ENCODE results near the gene TMEM132C. TPM values are rescaled to one million over a fixed set of nuclear protein-coding genes. Genes with fewer than 3 reads are reported as not detected.

TMEM132C gene
- total RNA-seq, 6 experiments from 2014 or later = 0.04 to 0.19 (median 0.06) TPM; not detected in 3

GRCh38 chr12:128729628-128730121, 462.7 kb downstream of the TMEM132C start:
- no peak for DNase-seq
- no peak for ATAC-seq
- Histone ChIP-seq H3K9me3 (no peaks in the 10 kb centered on the region), H3K27ac (no peak overlapping the region), H3K4me3 (no peak overlapping the region), H3K27me3 (no peaks in the 10 kb centered on the region), H3K36me3 (no peaks in the 10 kb centered on the region), H3K4me1 (no peaks in the 10 kb centered on the region)
- intact Hi-C loops (cut with DNase I) = no loop called here
- no peak for TF ChIP-seq CTCF (IDR thresholded peaks at IDR 0.05)
- TF ChIP-seq POLR2A (IDR thresholded peaks at IDR 0.05) = no peak
- 17% methylated on average over 4 of the region's 8 CpGs for WGBS (ENCODE audit: insufficient coverage, low coverage, low lambda C conversion rate, missing lambda C conversion rate)

GRCh38 chr12:128734371-128734770, 467.4 kb downstream of the TMEM132C start:
- no peak for DNase-seq
- Histone ChIP-seq H3K4me1 (no peaks in the 10 kb centered on the region), H3K9me3 (no peaks in the 10 kb centered on the region), H3K36me3 (no peaks in the 10 kb centered on the region), H3K4me3 (no peak overlapping the region), H3K27ac (no peak overlapping the region), H3K27me3 (no peaks in the 10 kb centered on the region)
- no peak for TF ChIP-seq CTCF (IDR thresholded peaks at IDR 0.05)
- TF ChIP-seq POLR2A (IDR thresholded peaks at IDR 0.05) = no peak
- ATAC-seq = no peak
- intact Hi-C loops (cut with DNase I) = no loop called here
- 47% methylated on average over 5 of the region's 5 CpGs for WGBS (ENCODE audit: insufficient coverage, low coverage, low lambda C conversion rate, missing lambda C conversion rate)

GRCh38 chr12:128737292-128737966, 470.5 kb downstream of the TMEM132C start:
- Histone ChIP-seq H3K27ac (no peak overlapping the region), H3K4me3 (no peak overlapping the region), H3K9me3 (no peaks in the 10 kb centered on the region), H3K4me1 (no peaks in the 10 kb centered on the region), H3K36me3 (no peaks in the 10 kb centered on the region), H3K27me3 (no peaks in the 10 kb centered on the region)
- intact Hi-C loops (cut with DNase I) = no loop called here
- 56% methylated on average over 3 of the region's 3 CpGs for WGBS (ENCODE audit: insufficient coverage, low coverage, low lambda C conversion rate, missing lambda C conversion rate)
- no peak for TF ChIP-seq CTCF (IDR thresholded peaks at IDR 0.05)
- TF ChIP-seq POLR2A (IDR thresholded peaks at IDR 0.05) = no peak
- ATAC-seq = no peak
- DNase-seq = no peak

GRCh38 chr12:128743916-128744315, 476.9 kb downstream of the TMEM132C start:
- Histone ChIP-seq H3K4me3 (no peak overlapping the region), H3K27me3 (no peaks in the 10 kb centered on the region), H3K36me3 (no peaks in the 10 kb centered on the region), H3K27ac (no peak overlapping the region), H3K4me1 (no peaks in the 10 kb centered on the region), H3K9me3 (no peaks in the 10 kb centered on the region)
- intact Hi-C loops (cut with DNase I) = no loop called here
- TF ChIP-seq POLR2A (IDR thresholded peaks at IDR 0.05) (no peak), CTCF (IDR thresholded peaks at IDR 0.05) (no peak)
- DNase-seq = no peak
- no peak for ATAC-seq
- 40% methylated on average over 6 of the region's 7 CpGs for WGBS (ENCODE audit: insufficient coverage, low coverage, low lambda C conversion rate, missing lambda C conversion rate)

Measured in right lobe of liver (tissue), 6 donors.